Stimulated activated CD8-positive, alpha-beta memory T cell treated with anti-CD3 and anti-CD28 coated beads, Interleukin-2, amount 100 ng/mL, for 1 hour (primary cell): Measurements from ENCODE around the gene FOXO1.

Experiments
- DNase-seq, 2 donors: peaks; one replicate each; pipeline ENCODE4 v3.0.0-alpha.2; 2020; ENCODE audit warnings: low read depth in 2 of 2

Gene FOXO1

DNA sequence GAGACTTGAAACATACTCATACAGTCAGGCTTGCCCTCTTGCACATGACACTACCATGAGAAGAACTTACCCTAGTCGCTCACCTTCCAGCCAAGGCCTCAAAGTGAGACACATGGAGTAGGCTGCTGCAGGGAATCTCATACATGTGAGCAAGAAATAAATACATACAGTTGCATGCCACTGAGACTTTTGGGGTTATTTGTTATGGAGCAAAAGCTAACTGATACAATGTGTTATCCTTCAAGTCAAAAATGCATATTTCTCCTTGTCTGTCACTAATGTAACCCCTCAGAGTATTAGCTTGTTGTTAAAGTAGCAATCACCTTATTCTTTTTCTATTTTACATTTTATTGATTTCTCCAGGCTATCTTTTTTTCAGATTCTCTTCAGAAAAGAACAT lies 58.1 kb downstream of the FOXO1 start:
- no peak for DNase-seq

DNA sequence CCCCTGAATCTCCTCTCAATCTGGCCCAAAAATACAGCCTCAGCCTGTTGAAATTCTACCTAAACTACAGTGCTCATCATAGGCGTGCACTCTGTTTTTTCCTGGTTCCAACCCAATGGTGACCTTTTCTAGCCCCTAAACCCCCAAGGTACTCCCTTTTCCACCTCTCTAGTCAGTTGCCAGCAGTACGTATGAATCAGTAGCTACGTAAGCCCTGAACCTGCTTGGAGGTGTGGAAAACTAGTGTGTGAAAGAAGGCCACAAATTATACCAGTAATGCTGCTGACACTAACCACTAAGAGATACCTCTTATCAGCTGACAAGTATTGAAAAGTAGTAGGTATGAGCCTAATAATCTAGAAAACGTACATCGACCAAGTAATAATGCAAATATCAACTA lies 60.9 kb downstream of the FOXO1 start:
- DNase-seq: no peak

DNA sequence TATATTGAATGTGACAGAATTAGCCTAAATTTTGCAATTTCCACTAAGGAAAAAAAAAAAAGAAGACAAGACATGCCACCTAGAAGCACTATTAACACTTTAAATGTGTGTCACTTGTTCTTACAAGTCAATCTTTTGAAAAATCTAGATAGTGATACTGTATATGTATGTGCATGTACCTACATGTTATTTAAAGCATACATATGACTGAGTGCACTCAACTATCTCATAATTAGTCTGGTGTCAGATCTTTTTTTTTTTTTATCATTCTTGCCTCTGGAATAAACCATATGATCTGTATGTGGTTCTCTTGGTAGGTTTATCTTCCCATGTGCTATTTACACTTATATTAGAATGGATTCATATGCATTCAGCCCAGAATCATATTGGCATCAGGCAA lies 62.3 kb downstream of the FOXO1 start:
- no peak for DNase-seq

DNA sequence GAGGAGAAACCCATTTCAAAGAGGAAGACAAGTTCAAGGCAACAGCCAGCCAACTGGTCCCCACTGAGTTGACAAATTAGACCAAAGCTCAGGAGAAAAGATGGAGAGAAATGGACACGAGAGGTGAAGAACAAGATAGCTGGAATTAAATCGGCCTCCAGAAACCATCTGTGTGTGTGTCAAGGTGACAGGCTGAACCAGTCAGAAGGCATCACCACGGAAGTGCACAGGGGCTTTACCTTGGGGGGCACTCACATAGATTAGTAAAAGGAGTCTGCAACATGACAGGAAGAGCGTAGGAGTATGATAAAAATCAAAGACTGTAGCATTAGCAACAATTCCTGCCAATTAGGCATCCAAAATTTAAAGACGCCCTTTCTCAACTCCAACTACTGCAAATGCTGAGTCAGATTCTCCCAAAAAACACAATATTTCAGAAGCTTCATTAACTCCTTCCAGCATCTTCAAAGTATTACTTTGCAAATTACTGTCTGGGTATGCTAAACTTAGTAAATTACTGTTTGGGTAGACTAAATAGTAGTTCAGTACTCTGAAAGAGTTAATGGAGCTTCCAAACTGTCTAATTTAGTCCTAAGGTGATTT lies 66.2 kb downstream of the FOXO1 start:
- no peak for DNase-seq

DNA sequence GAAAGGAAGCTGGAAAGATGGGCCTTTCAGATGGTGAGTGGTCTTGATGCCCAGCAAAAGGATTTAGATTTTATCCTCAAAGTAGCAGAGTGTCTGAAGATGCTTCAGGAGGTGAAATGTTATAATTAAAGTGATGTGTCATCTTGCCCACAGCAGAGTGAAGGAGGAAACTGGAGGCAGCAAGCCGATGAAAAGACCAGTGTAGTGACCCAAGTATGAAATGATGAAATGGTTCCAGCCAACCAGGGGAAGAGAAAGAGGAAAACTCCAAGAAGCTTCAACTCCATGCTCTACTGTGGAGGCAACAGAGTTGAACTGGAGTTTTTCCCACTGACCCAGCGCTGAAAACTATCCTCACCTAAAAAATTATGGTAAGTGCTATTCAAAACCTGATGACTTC lies 66.7 kb downstream of the FOXO1 start:
- no peak for DNase-seq

DNA sequence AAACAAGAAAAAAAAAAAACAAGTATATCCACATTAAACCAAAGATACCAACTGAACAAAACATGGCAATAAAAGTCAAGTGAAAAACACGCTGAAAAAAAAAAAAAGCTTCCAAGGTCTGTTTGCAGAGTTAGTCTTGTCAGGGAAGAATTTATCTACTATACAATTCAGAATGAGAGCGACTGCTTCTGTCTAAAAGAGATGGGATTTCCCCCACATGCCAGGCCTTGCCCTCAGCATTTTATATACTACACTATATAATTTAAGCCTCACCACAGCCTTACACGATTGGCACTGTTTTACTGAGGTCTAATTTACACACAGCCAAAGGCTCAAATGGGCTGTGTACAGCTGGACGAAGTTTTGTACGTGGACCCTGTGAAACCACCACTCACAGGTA lies 67.3 kb downstream of the FOXO1 start:
- DNase-seq: no peak

DNA sequence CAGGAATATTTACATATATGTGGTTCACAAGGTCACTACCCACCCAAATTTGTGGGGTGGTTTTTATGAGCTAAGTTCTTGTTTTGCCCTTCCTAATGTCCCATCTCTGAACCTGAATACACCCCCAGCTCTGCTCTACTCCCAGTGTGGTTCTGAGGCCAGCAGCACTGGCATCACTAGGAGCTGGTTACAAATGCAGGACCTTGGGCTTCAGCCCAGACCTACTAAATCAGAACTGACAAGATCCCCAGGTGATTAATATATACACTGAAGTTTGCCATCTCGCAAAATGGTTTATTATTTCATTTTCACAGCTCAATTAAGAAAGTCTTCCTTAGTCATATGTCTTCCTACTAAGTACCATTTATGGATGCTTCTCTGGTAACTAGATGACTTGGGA lies 67.9 kb downstream of the FOXO1 start:
- no peak for DNase-seq

DNA sequence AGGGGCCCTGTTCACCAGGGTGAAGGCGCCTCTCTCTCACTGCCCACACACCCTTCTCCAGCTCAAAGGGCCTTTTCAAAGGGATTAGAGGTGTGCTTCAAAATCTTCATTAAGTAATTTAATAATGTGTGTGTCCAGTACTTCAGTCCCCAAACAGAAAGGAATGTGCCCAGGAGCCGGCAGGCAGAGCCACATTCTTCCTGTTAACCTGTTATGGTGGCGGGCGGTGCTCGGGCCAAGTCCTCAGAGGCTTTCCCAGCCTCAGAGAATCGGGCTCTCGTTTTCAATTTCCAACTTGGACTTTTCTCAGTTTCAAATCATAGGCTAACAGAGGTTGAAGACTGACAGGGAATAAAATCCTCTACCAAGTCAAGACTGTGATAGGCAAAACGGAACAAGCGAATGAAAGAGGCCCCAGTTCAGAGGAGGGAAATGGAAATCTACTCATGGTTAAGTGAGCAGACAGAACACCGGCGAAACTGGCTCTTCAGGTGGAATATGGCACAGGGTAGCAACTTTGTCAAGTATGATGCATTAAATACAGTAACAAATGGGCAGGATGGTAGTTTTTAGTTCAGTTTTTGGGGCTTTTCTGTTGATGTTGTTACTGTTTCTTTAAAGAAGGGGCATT lies 68.6 kb downstream of the FOXO1 start:
- DNase-seq: no peak

DNA sequence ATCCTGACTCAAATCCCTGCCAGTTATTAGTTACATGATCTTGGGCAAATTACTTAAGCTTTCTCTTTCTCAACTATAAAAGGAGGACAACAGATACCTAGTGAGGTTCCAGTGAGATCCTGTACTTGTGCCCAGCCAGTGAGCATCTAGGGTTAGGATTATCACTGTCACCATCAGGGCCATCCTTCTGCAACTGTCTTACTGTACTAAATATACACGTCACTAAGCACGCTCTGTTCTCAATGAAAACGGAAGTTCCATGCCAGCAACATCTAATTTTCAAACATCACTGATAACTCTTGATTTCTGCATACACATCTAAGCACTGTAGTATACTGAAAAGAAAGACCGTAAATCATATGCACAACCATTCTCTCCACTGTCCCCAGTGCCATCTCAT lies 70.0 kb downstream of the FOXO1 start:
- DNase-seq: no peak

DNA sequence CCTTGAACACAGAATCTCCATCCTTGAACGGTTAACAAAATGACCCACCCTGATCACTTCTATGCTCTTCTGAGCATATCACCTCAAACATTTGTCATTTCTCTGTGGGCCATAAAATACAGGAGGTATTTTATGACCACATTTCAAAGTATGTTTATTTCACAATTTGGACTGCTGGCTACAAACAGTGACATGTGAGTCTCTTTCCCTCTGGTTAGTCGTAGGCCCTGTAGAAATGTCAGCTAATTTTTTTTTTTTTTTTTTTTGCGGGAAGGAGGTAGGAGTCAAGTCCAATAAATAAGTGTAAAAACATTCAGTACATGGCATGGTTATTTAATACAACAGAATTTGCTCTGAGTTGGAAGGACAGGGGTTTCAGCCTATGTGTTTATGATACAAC lies 70.7 kb downstream of the FOXO1 start:
- no peak for DNase-seq

DNA sequence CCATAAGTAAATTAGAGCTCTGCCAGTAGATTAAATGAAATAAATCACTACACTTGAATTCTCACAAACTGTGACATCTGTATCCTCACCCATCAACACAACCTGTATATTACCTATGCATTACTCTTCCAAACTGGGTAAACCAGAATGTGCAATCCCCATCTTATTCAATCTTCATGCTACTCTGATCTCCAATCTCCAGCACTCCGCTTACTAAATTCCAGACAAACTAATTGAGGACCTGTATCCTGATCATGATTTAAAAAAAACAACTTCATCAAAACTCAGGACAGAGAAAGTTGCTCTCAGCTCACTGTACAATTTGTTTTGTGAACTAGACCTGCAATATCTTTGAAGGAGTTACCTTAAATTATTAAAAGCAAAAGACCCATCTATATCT lies 74.4 kb downstream of the FOXO1 start:
- no peak for DNase-seq

DNA sequence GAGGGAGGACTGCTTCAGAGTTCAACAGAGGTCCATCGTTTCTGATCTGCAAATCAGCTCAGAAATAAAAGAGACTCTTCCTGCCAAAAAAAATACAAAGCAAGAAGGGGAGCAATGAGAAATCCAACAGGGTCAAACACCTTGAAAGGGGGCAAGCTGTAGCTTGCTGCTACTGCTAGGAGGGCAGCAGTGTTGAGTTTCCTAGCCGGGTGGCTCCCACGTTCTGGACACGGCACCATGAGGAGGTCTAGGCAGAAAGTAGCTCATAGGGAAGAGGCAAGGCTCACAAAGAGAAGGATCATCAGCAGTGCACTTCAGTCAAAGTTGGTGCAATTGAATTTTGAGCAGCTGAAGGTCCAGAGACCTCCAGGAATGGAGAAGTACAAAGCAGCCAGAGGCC lies 75.3 kb downstream of the FOXO1 start:
- DNase-seq: no peak

DNA sequence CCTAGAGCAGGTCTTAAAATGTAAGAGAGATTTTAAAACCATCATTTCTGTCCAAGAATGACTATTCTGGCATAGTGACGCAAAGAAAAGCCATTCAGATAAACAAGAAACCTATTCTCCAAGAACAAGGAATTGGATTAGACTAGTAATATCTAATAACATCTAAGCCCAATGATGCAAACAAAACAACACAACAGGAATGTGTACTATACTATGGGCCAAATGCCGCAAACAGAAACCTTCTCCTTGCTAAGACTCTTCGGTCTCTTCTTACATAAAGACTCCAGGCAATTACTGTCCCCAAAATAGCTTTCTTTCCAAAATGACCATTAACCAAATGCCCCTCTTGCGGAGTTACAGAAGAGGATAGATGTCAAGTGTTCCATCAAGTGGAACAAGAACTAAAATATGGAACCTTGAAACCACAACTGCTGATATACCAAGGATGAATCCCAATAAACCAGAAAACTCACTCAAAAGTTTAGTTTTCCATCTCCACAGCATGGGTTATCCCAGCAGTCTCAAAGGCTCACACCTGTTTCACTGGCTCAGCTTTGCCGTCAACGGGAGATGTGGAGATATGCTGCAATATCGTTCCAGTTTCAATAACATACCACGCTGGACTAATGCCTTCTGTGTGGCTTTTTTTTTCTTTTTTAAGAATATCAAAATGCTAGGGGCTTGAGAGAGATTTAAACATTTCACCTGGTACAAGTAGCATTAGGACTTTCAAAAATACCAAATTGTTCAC lies 76.2 kb downstream of the FOXO1 start:
- DNase-seq: no peak

DNA sequence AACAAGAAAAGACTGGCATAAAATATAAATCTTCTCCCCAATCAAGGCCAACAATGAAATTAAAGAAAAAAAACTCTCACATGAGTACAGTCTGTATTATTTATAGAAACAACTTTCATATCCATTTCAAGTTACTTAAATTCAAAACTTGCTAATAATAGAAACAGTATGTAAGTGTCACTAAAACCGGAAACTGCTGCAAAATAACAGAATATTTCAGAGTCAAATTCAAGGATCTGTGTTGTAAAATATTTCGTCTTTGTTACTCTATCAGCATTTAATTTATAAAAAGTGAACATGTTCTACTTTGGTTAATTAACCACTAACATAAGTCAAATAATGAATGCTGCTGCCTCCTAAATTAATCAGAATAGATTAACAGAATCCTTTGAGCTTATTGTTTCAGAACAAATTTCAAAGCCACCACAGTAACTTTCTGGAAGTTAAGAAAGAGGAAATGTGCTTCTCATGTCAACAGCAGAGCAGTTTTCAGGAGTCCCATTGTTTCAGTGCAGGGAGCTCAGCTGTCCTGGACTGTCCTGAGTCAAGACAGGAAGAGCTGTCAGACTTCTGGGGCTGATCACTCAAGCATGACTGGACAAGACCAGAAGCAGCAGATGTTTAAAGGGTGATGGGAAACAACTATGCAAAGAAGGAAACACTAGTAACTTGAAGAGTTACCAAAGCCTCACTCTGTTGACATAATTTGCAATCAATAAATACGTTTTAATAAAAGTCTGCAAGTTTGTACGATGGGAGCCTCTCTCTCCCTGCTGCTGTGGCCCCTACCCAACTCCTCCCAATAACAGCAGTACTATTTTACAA lies 76.9 kb downstream of the FOXO1 start:
- DNase-seq: no peak

DNA sequence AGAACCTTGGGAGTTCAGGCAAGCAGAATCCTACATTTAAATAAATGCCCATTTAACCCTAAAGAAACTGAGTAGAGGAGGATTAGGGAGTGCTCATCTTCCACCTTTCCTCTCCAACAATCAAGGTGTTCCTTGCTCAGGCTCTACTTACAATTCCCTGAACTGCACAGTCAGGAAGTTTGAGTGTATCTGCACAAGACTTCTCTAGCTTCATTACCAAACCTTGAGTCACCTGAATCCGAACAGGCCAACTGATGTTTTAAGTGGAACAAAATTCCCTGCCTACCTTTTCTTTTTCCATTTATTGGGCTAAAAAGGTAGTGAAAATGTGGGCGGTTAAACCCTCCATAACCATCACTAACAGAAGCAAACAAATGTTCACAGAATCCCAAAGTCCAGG lies 78.3 kb downstream of the FOXO1 start:
- DNase-seq: no peak

DNA sequence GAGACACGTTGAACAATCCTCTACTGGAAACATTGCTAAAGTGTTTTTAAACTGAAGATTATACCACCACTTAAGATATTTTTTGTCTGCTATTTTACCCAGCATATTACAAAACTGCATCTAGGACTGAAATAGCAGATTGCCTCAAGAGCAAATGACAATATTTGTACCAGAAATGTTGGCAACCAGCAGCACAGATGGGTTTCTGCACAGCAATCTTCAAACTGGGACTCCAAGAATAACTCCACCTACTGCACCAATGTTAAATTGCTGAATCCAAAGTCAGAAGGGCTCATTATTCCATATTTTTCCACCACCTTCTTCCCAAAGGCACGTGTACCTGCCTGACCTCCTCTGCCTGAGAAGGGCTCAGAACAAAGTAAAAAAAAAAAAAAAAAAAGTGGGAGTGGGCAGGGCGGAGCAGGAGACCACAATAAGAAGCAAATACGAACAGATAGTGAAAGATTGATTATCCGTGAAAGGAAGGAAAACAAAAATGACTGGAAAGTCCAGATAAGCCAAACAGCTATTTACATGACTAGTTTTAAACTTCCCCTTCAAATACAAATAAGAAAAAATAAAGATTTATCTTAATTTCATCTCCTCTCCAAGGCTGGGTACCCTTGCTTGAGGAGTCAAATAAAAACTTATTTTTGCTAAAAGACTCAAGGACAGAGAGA lies 79.4 kb downstream of the FOXO1 start:
- no peak for DNase-seq

DNA sequence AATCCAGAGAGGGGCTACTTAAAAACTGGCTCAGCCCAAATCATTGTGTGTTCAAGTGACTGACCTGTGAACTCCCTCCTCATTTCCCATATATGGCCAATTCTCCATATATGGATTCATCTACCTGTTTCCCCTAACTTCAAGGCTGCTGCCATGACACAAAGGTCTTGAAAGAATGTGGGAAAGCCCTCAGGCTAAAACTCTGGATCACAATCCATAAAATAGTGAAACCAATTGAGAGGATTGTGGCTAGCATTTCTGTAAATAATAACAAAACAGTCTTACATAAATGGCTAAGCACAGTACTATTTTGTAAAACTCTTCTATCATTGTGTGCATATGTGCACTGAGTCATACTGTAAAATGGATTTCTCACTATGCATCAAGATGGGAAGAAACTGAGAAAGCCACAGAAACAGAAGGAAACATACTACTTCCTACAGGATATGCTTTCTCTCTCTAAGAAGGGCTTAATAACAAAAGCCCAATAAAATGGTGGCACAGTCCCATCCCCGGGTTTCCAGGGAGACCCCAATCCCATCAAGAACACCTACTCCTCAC lies 80.5 kb downstream of the FOXO1 start:
- no peak for DNase-seq

DNA sequence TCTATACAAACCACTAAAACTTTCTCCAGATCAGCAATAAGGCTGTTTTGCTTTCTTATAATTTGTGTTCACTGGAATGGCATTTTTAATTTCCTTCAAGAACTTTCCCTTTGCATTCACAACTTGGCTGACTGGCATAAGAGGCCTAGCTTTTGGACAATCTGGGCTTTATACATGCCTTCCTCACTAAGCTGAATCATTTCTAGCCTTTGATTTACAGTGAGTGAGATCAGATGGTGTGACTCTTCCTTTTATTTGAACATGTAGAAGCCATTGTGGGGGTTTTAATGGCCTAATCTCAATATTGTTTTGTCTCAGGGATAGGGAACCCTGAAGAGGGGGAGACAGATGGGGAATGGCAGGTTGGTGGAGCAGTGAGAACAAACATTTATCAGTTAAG lies 82.7 kb downstream of the FOXO1 start:
- no peak for DNase-seq

DNA sequence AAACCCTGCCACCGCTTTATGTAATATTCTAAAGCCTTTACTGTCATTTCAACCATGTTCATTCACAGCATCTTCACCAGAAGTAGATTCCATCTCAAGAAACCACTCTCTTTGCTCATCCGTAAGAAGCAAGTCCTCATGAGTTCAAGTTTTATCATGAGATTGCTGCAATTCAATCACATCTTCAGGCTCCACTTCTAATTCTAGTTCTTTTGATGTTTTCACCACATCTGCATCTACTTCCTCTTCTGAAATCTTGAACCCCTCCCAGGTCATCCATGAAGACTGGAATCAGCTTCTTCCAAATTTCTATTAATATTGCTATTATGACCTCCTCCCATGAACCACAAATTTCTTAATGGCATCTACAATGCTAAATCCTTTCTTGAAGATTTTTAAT lies 83.9 kb downstream of the FOXO1 start:
- no peak for DNase-seq

DNA sequence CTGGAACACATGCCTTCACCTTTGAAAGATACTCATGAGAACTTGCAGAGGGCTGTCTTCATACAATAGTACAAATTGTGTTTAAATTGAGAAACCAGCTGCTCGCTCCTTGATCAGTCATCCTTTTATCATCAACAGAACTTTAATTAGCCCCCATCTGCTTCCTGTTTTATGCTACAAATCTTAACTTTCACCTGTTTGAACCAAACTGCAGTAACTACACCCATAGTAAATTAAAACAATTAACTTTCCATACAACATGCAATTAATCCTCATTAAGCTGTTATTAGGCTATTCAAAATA lies 85.2 kb downstream of the FOXO1 start:
- no peak for DNase-seq

DNA sequence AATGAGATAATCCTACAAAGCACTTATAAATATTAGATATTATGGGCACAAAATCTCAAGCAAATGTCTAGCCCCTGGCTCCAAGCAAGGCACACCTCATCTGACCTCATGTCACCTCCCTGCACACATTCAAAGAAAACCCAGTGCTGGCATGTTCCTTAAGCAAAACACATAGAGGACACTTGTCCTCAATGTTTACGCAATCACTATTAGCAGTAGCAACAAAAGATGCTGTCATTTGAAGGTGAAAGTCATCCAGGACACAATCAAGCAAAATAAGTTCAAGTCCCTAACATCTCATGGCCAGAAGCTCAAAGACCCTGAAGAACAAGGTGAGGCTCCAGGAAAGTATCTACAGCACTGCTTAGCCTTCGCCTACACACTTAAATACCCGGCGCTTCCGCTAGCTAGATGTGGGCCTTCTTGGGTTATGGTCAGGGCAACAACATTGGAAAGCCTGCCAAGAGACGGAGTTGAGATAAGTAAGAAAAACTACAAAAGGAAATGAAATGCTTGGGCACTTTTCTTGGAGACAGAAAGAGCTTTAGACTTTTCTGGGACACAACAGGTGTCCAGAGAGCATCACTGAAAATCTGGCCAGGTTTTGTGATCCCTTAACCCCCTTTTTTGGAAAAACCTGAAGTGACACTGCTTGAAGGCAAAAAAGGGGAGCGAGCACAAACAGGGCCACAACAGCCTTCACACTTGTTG lies 85.7 kb downstream of the FOXO1 start:
- no peak for DNase-seq
